Fibroblast of the conjunctiva (primary cell): ENCODE results near the gene MGAT1.

ENCODE experiments used
- DNase-seq: peaks from one replicate; pipeline ENCODE4 v3.0.0-alpha.2; 2010; ENCODE audit warnings: low read depth

The MGAT1 gene

GRCh38 chr5:180823940-180824629 is 21.5 kb upstream of the MGAT1 start:
- DNase-seq = no peak

GRCh38 chr5:180823346-180823745 is 20.7 kb upstream of the MGAT1 start:
- DNase-seq = no peak

DNA sequence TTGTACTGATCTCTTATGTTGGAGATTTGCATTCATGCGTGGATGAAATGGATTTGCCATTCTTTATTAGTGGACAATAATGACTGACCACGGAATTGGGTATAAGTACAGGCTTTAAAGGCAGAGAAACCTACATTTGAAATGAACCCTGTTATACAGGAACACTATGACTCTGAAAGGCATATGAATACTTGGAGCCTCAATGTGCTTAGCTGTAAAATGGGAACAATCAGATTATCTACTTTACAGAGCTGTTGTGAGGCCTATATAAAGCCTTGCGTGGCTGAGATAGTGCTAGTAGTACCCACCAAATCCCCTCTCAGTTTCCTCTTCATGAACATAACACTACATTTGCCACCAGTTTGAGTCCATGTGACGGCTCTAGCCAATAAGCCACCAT is 18.9 kb upstream of the MGAT1 start:
- DNase-seq = no peak

GRCh38 chr5:180820788-180821321 is 18.2 kb upstream of the MGAT1 start:
- DNase-seq = no peak

DNA sequence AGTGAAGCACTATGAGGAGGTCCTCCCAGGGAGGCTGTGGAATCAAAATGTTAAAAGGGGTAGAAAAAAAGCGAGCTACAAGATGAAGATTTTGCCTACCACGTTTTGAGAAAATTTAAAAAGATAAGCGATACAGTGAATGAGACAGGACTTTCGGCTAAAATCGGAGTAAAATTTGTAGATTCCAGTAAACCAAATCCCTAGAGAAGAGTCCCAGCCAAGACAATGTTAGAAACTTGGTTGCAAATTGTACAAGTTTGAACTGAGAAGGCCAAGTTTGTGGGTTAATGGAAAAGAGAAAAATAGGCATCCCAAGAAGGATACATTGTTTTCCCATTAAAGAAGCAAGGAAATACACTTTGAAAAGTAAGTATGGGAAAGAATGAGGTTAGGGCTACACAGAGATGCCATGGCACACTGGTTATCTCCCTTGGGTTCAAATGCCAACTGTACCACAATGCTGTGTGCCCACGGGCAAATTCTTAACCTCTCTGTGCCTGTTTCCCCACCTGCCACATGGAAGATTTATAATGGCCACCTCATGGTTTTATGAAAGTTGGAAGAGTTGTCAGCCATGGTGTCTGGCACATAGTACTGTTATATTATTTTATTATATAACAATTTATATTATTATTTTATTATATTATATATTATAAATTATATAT is 16.2 kb upstream of the MGAT1 start:
- no peak for DNase-seq

DNA sequence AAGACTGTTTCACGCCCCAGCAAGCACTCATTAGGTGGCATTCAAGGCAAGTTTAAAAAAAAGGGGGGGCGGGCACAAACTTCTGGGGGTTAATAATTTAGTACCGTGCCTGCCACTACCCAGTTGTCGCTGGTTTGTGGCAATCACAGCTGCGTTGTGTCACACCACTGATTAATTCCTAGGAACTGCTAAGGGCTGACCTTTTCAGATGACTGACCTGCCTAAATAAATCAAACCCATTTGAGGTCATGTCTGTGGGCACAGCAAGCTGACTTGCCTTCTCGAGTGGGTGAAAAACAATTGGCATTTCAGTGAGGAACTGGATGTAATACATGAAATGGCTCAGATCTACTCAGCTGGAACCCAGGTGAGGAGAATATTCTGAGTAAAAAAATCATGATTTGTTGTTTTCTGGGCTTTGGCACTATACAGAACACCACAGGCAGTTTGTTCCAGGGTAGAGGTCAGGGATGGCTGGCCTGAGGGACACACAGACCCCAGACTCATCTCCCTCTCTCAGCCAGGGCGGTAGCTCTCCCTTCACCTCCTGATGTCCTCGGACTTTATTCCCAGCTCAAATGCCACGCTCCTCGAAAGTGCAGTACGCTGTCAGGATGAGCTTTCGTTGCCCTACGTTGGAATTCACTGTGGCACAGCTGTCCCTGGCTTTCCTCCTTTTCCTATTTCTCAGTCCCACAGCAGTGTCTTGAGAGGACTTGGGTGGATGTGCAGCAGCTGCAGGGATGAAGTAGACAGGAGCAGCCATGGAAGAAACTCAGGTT is 15.5 kb upstream of the MGAT1 start:
- no peak for DNase-seq

DNA sequence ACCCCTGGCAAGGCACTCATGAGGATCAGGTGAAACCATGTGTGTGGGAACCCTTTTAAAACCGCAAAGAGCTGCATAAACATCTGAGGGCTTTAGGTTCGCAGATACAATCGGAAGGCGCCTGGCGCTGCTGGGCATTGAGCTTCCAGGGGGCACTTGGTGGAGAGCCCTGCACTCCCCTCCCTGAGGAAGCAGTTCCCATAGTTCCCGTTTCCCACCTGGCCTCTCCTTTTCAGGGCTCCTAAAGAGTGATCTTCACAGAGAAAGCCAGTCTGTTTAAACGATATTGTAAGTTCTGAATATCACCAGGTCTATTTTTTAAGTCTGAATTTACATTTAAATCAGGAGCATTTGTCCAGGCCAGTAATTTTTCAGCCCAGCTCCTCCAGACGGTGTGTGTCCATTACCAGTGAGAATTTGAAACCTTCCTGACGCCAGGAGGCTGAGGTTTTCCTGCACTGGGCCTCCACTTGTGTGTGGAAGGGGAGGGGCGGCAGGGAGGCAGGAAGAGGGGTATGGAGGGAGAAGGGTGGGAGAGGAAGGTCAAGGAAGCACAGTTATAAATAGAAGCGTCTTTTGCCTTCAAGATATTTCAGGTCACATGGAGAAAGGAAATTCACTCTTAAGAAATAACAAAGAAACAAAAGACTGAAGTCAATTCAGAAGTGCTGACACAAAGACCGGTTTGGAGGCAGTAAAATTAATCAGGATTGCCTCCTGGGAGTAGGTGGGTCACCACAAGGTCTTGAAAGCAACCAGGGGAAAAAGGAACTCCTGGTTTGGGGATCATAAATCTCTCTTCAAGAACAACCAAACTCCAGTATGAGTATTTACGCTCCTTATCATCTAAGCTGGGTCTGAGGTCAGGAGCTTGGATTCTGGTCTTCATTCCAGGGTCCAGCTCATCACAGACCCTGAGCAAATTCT is 14.3 kb upstream of the MGAT1 start:
- no peak for DNase-seq

DNA sequence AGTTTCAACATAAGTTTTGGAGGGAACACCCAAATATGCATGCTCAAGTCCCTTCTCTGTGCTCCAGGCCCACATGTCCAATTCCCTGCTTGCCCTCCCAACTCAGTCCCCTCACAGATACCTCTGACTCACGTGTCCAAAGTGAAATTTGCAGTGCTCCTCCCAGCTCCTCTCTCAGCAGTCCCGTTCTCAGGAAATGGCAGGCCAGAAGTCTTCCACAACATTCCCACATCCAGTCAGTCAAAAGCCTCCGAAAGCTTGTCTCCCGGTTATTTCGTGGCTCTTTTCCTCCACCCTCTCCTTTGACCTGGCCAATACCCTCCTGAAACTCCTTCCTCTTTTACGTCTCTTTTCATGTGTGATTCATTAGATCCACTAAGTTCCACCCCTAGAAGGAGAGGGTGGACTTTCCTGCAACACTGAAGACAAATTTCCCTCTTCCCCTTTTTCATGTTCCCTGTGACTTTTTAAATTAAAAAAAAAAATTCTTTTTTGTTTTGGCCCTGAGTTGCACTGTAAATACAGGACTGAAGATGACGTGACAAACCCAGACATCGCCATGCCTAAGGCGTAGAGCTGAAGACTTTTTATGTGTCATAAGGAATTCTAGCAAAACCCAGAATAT is 12.8 kb upstream of the MGAT1 start:
- no peak for DNase-seq

- no peak for DNase-seq
These were observed 10.8 kb upstream of the MGAT1 start for GRCh38 chr5:180813420-180813819.

DNA sequence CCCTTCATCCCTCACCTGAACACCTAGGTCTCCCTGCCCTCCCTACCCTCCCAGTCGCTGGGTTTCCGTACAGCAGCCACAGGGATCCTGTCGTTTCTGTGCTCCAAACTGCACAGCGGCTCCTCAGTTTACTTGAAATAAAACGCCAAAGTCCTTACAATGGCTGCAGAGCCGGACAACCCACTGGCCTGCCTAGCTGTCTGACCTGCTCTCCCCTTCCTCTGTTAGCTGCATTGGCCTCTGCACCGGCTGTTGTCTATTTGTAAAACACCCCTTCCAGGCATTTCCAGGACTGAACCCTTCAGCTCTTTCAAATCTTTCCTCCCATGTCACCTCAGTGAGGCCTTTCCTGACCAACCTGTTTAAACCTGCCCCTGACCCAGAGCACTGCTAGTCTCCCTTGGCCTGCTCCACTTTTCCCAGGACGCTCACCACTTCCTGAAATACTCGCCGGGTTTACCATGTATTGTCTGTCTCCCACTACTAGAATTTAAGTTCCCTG is 9.1 kb upstream of the MGAT1 start:
- DNase-seq = no peak

- no peak for DNase-seq
These were observed 8.5 kb upstream of the MGAT1 start for GRCh38 chr5:180810959-180811622.

DNA sequence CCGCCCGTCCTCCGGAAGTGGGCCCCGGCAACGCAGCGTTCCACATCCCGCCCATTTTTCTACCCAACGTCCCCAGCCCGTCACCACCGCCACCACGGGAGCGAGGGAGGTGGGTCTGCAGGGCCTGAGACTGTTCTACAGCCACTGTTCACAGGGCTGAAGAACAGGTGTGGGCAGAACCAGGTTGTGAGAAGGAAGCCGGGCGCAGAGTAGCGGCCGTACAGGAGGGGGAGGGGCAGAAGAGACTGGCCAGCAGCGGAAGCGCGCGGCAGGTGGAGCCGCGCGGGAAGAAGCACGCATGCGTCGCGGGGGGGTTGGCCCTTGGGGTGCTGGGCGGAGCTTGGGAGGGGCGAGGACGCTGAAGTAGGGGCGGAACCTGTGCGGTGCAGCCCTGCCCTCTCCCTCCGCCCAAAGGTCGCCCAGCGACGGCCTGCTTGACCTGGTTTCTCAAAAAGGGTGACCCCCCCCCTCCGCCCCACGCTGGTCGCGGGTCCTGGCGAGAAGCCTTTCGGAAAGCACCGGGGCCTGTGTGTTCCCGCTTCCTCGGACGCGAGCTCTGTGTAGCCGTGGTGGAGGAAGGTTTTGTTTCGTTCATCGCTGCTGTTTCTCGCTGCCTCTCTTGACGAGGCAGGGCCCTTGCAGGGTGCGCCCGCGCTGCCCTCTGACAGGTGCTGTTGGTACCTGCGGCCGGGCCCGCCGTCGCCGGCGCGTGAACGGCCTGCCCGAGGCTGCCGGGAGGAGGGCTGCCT is 7.8 kb upstream of the MGAT1 start:
- DNase-seq = peak; percentile 91

DNA sequence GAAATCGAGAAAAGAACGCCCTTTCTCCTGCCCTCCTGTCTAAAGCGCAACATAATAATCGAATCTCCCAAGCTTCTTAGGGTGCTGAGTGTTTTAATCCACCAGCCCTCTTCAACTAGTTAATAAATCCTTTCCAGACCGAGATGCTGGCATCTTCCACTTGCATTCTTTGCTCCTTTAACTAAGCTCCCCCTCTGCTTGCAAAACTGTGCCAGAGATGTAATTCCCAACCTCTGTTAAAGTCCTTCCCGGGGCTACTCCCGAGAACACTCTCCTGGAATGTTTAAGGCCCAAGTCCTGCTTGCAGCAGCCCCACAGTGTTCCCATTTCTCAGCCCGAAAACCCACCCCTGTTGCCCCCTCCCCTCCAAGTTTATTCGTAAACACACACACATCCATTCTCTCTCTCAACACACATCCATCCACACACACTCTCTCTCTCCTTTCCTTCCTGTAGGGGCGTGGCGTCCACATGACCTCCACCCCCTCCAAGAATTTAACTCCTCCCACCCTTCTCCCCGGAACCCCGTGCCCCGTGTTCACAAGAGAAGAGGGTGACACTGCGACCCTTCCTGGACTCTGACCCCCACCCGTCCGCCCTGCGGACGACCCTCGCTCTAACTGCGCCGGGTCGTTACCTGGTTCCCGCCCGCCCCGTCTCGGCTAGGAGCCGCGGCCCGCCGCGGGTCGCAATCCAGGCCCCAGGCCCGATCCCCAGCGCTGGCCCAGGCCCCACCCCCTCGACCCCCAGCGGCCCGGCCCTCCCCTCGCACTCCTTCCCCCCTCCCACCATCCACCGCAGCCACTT is 7.0 kb upstream of the MGAT1 start:
- DNase-seq = peak; percentile 86

GRCh38 chr5:180808461-180809000 is 5.9 kb upstream of the MGAT1 start:
- DNase-seq = no peak

- DNase-seq = no peak
These were observed 5.2 kb upstream of the MGAT1 start for GRCh38 chr5:180807654-180808414.

DNA sequence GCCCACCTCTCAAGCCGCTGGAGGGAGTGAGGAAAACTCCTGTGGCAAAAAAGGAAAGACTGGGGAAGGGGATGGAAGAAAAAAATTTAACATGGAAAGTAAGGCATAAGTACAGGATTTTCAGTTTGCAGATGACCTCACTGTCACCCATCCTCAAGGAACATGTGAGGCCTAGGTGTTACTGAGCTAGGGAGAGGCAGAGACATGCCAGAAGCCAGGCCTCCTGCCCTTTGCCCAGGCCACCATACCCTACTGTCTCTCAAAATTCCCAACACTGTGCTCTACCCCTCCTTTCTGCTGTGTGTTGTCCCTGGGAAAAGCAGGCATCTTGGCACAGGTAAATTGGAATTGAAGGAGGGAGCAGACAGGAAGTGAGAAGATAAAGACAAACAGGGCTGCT is 4.4 kb upstream of the MGAT1 start:
- no peak for DNase-seq

GRCh38 chr5:180806351-180807011 is 3.9 kb upstream of the MGAT1 start:
- no peak for DNase-seq
